H9 (cell line): ENCODE results near the gene AGMO. TPM values are rescaled to one million over a fixed set of nuclear protein-coding genes. Genes with fewer than 3 reads are reported as not detected.

Experiments used
- DNase-seq: peaks from one replicate; pipeline ENCODE4 v3.0.0-alpha.2; 2017
- H2AFZ ChIP-seq: one replicate; pipeline ENCODE4 v1.6.1; 2013; ENCODE audit warnings: mild to moderate bottlenecking, low read length, control low read depth, moderate library complexity
- H2AK5ac ChIP-seq: 2 replicates; pipeline ENCODE4 v1.6.1; 2013; ENCODE audit warnings: low read length, control low read depth, mixed read lengths; ENCODE audit not compliant: insufficient read length
- H2BK120ac ChIP-seq: one replicate; pipeline ENCODE4 v1.6.1; 2013; ENCODE audit warnings: low read depth, mild to moderate bottlenecking, low read length, control low read depth, inconsistent platforms; ENCODE audit not compliant: poor library complexity, severe bottlenecking
- H2BK12ac ChIP-seq: 2 replicates; pipeline ENCODE4 v1.6.1; 2013; ENCODE audit warnings: low read length, control low read depth, mixed read lengths, low read depth; ENCODE audit not compliant: insufficient read length
- H2BK15ac ChIP-seq: 2 replicates; pipeline ENCODE4 v1.6.1; 2013; ENCODE audit warnings: low read depth, low read length, control low read depth
- H2BK20ac ChIP-seq: one replicate; pipeline ENCODE4 v1.6.1; 2013; ENCODE audit warnings: low read depth, mild to moderate bottlenecking, low read length, control low read depth, inconsistent platforms; ENCODE audit not compliant: poor library complexity, severe bottlenecking
- H2BK5ac ChIP-seq: 2 replicates; pipeline ENCODE4 v1.6.1; 2013; ENCODE audit warnings: low read length, control low read depth, mixed read lengths; ENCODE audit not compliant: insufficient read length
- H3K14ac ChIP-seq: 2 replicates; pipeline ENCODE4 v1.6.1; 2013; ENCODE audit warnings: low read length, control low read depth; ENCODE audit not compliant: insufficient read depth
- H3K18ac ChIP-seq: 2 replicates; pipeline ENCODE4 v1.6.1; 2013; ENCODE audit warnings: low read depth, mild to moderate bottlenecking, mixed read lengths, low read length, control low read depth; ENCODE audit not compliant: insufficient read length
- H3K23ac ChIP-seq: 2 replicates; pipeline ENCODE4 v1.6.1; 2013; ENCODE audit warnings: low read length, control low read depth, mixed read lengths, low read depth; ENCODE audit not compliant: insufficient read length
- H3K23me2 ChIP-seq: 2 replicates; pipeline ENCODE4 v1.6.1; 2013; ENCODE audit warnings: low read depth, mild to moderate bottlenecking, mixed read lengths, low read length, control low read depth; ENCODE audit not compliant: insufficient read length, poor library complexity, severe bottlenecking
- H3K27ac ChIP-seq: 2 replicates; pipeline ENCODE4 v1.5.1; 2013; ENCODE audit warnings: low read length, control low read depth, mixed read lengths, low read depth; ENCODE audit not compliant: insufficient read length
- H3K27me3 ChIP-seq: 2 replicates; pipeline ENCODE4 v1.6.1; 2013; ENCODE audit warnings: low read length, control low read depth, inconsistent platforms; ENCODE audit not compliant: insufficient read depth
- H3K4ac ChIP-seq: 2 replicates; pipeline ENCODE4 v1.6.1; 2013; ENCODE audit warnings: low read depth, mild to moderate bottlenecking, control low read depth, inconsistent platforms, low read length, moderate library complexity
- H3K4me1 ChIP-seq: 2 replicates; pipeline ENCODE4 v1.6.1; 2013; ENCODE audit warnings: low read length, control low read depth, inconsistent platforms; ENCODE audit not compliant: insufficient read depth
- H3K4me2 ChIP-seq: 2 replicates; pipeline ENCODE4 v1.6.1; 2013; ENCODE audit warnings: low read length, control low read depth, mixed read lengths; ENCODE audit not compliant: insufficient read length, insufficient read depth
- H3K56ac ChIP-seq: 2 replicates; pipeline ENCODE4 v1.6.1; 2013; ENCODE audit warnings: low read depth, mild to moderate bottlenecking, mixed read lengths, low read length, control low read depth; ENCODE audit not compliant: insufficient read length
- H3K79me1 ChIP-seq: 2 replicates; pipeline ENCODE4 v1.6.1; 2013; ENCODE audit warnings: low read depth, mild to moderate bottlenecking, moderate library complexity, low read length, control low read depth, inconsistent platforms; ENCODE audit not compliant: insufficient read depth, poor library complexity, severe bottlenecking
- H3K79me2 ChIP-seq: 2 replicates; pipeline ENCODE4 v1.6.1; 2013; ENCODE audit warnings: low read length, control low read depth, inconsistent platforms; ENCODE audit not compliant: insufficient read depth
- H3K9ac ChIP-seq: 2 replicates; pipeline ENCODE4 v1.6.1; 2013; ENCODE audit warnings: low read length, control low read depth, mixed read lengths; ENCODE audit not compliant: insufficient read length; ENCODE audit errors: extremely low read depth
- H3K9me3 ChIP-seq: one replicate; pipeline ENCODE4 v1.6.1; 2013; ENCODE audit warnings: low read depth, low read length, inconsistent platforms; ENCODE audit not compliant: control insufficient read depth
- H3T11ph ChIP-seq: one replicate; pipeline ENCODE4 v1.6.1; 2013; ENCODE audit warnings: mild to moderate bottlenecking, low read length, control low read depth, inconsistent platforms
- H4K20me1 ChIP-seq: one replicate; pipeline ENCODE4 v1.6.1; 2013; ENCODE audit not compliant: control insufficient read depth, insufficient read length, insufficient read depth
- H4K5ac ChIP-seq: 2 replicates; pipeline ENCODE4 v1.6.1; 2013; ENCODE audit warnings: low read depth, mild to moderate bottlenecking, mixed read lengths, low read length, control low read depth; ENCODE audit not compliant: insufficient read length
- H4K8ac ChIP-seq: replicated peaks from 2 replicates; pipeline ENCODE4 v1.6.1; 2013; ENCODE audit warnings: low read length, control low read depth, mixed read lengths, low read depth; ENCODE audit not compliant: insufficient read length
- H4K91ac ChIP-seq: 2 replicates; pipeline ENCODE4 v1.6.1; 2013; ENCODE audit warnings: low read depth, mild to moderate bottlenecking, moderate library complexity, mixed read lengths, low read length, control low read depth; ENCODE audit not compliant: insufficient read length
- H3K27ac Mint-ChIP-seq, 3 experiments: 2 replicates in 2 of 3; 3 replicates in 1 of 3; pipeline ENCODE4 v1.8.0; 2020 to 2021; ENCODE audit warnings: mixed read lengths in 3 of 3, mild to moderate bottlenecking in 1 of 3, moderate library complexity in 1 of 3
- H3K27me3 Mint-ChIP-seq: 2 replicates; pipeline ENCODE4 v1.8.0; 2021; ENCODE audit warnings: low read depth, mild to moderate bottlenecking, moderate library complexity, mixed read lengths
- H3K36me3 Mint-ChIP-seq, 3 experiments: 2 replicates in 2 of 3; 3 replicates in 1 of 3; pipeline ENCODE4 v1.8.0; 2020 to 2021; ENCODE audit warnings: low read depth in 3 of 3, mixed read lengths in 3 of 3; ENCODE audit not compliant: insufficient read depth in 1 of 3
- H3K4me1 Mint-ChIP-seq, 2 experiments: 2 replicates each; pipeline ENCODE4 v1.8.0; 2020; ENCODE audit warnings: mixed read lengths in 2 of 2
- H3K4me3 Mint-ChIP-seq, 2 experiments: 2 replicates in 1 of 2; 3 replicates in 1 of 2; pipeline ENCODE4 v1.8.0; 2020 to 2021; ENCODE audit warnings: mild to moderate bottlenecking in 2 of 2, mixed read lengths in 2 of 2, moderate library complexity in 1 of 2
- H3K9me3 Mint-ChIP-seq, 2 experiments: 2 replicates in 1 of 2; 3 replicates in 1 of 2; pipeline ENCODE4 v1.8.0; 2020; ENCODE audit warnings: mild to moderate bottlenecking in 2 of 2, mixed read lengths in 2 of 2, moderate library complexity in 1 of 2
- CTCF ChIP-seq: fragments of 200-600 bp; sonication (generic); conservative IDR thresholded peaks from 3 replicates; pipeline ENCODE4 v1.8.0; 2021; ENCODE audit warnings: antibody characterized with exemption, mild to moderate bottlenecking
- WGBS: extraction: QIAGEN DNeasy Blood & Tissue Kit; methylation state at CpG from one replicate; pipeline ENCODE4 v1.1.7; 2013; ENCODE audit warnings: missing lambda C conversion rate, low lambda C conversion rate, mixed read lengths; ENCODE audit not compliant: insufficient read length; ENCODE audit errors: extremely low coverage; 5-methylcytosine and 5-hydroxymethylcytosine counted together
- total RNA-seq: library from RNA; stranded (reverse); gene quantifications from 2 replicates; pipeline ENCODE4 v1.2.1, GENCODE V29; 2021

Gene AGMO
- total RNA-seq, 1 experiment from 2014 or later: 0.70 TPM

GRCh38 chr7:15430911-15431310, 130.9 kb downstream of the AGMO start:
- Histone ChIP-seq H3K79me2 (no peaks in the 10 kb centered on the region), H3K56ac (no peak overlapping the region), H3K4ac (no peak overlapping the region), H3K23ac (no peak overlapping the region), H3K27me3 (no peaks in the 10 kb centered on the region), H3K14ac (no peak overlapping the region), H3K9ac (no peak overlapping the region), H4K5ac (no peak overlapping the region), H3K23me2 (no peaks in the 10 kb centered on the region), H4K20me1 (no peaks in the 10 kb centered on the region), H3K79me1 (no peaks in the 10 kb centered on the region), H4K8ac (no peak overlapping the region), H2BK120ac (no peak overlapping the region), H2BK12ac (no peak overlapping the region), H3K9me3 (no peaks in the 10 kb centered on the region), H2BK5ac (no peak overlapping the region), H3K27ac (no peak overlapping the region), H2AK5ac (no peak overlapping the region), H4K91ac (no peak overlapping the region), H3K18ac (no peak overlapping the region), H3K4me1 (no peaks in the 10 kb centered on the region), H2BK20ac (no peak overlapping the region), H2BK15ac (no peak overlapping the region), H3T11ph (no peak overlapping the region), H2AFZ (no peak overlapping the region), H3K4me2 (no peak overlapping the region)
- no peaks in the 10 kb centered on the region for H3K4me1 Mint-ChIP-seq
- no peaks in the 10 kb centered on the region for H3K27me3 Mint-ChIP-seq
- no peaks in the 10 kb centered on the region for H3K36me3 Mint-ChIP-seq
- DNase-seq: no peak
- TF ChIP-seq CTCF: no peak
- no peak overlapping the region for H3K27ac Mint-ChIP-seq
- no peak overlapping the region for H3K4me3 Mint-ChIP-seq
- H3K9me3 Mint-ChIP-seq: peaks cover 0 to 2% of the 10 kb centered on the region in 2 experiments; a peak in 1 of 5 replicates
- no CpG with 5 or more reads among the region's 1 CpG for WGBS
